Heart left ventricle (tissue), 13 donors: Measurements from ENCODE around the gene SCRN1.

ENCODE experiments used
- POLR2A ChIP-seq, 2 donors: fragments of 450-650 bp; IDR thresholded peaks; one replicate each; pipeline ENCODE4 v1.6.1; 2017; ENCODE audit warnings: antibody characterized with exemption in 2 of 2, mild to moderate bottlenecking in 2 of 2, moderate library complexity in 2 of 2
- TF ChIP-seq, protein P1 (sequence below), 12 donors: fragments of 200-600 bp; sonication (generic) in 4 of 12; IDR thresholded peaks; one replicate each; pipeline versions ENCODE4 v1.5.0 to v1.8.0; 2018 to 2022; ENCODE audit warnings: antibody characterized with exemption in 12 of 12, mild to moderate bottlenecking in 5 of 12
- donor health status: ischemic (EF 13 %, LVEDD 7.1; RV severe dilation, severe dysfunction).
- donor health status: DM: no; HTN: yes; CAD: no.
- donor health status: DM: no; HTN: no; CAD: no.
- donor health status: ischemic (EF 25% LVEDD 6.9; RV normal size, moderate dysfunction).
- donor health status: ischemic (EF 25% LVEDD 5.7; RV mildly dilated, moderate dysfunction).
- donor health status: ischemic (EF 35%, LVEDD 5.7; RV mildly dilated, moderate dysfunction).
- donor health status: nonischemic (EF 11% LVEDD 7.7; RV severe dilation, severe dysfunction).
- donor health status: DM: yes; HTN: yes; CAD: no.
- donor health status: PGD.
- donor health status: ischemic (EF 29% LVEDD 5.4; RV normal size, mild dysfunction).
- donor health status: nonischemic (EF 23%, LVEDD 6.1; RV moderate dilation, normal function).

DNA sequence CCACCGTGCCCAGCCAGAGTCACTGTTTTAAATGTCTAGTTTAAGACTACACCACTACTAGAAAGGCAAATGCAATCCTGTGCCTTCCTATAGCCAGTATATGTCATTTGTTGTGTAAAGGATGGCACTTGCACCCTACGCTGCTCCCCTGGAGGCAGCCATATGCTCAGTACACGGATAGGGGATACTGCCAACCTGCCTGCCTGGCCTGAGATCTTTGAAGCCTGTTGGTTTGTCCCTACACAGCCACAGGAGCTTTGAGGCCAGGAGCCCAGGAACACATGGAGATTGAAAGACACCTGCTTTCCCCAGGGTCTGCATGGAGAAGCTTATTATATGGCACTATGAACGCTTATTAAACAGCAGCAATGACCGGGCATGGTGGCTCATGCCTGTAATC, 2.3 kb upstream of the SCRN1 start:
- TF ChIP-seq, protein P1, sequence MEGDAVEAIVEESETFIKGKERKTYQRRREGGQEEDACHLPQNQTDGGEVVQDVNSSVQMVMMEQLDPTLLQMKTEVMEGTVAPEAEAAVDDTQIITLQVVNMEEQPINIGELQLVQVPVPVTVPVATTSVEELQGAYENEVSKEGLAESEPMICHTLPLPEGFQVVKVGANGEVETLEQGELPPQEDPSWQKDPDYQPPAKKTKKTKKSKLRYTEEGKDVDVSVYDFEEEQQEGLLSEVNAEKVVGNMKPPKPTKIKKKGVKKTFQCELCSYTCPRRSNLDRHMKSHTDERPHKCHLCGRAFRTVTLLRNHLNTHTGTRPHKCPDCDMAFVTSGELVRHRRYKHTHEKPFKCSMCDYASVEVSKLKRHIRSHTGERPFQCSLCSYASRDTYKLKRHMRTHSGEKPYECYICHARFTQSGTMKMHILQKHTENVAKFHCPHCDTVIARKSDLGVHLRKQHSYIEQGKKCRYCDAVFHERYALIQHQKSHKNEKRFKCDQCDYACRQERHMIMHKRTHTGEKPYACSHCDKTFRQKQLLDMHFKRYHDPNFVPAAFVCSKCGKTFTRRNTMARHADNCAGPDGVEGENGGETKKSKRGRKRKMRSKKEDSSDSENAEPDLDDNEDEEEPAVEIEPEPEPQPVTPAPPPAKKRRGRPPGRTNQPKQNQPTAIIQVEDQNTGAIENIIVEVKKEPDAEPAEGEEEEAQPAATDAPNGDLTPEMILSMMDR (IDR thresholded peaks at IDR 0.05), result no peak
- TF ChIP-seq POLR2A (IDR thresholded peaks at IDR 0.05), result no peak
